ENCODE results near the gene PSORS1C2. TPM values are rescaled to one million over a fixed set of nuclear protein-coding genes. Genes with fewer than 3 reads are reported as not detected.

Gene PSORS1C2
- total RNA-seq, 4 donors from 2014 or later, result 0.91 TPM; not detected in 3

DNA sequence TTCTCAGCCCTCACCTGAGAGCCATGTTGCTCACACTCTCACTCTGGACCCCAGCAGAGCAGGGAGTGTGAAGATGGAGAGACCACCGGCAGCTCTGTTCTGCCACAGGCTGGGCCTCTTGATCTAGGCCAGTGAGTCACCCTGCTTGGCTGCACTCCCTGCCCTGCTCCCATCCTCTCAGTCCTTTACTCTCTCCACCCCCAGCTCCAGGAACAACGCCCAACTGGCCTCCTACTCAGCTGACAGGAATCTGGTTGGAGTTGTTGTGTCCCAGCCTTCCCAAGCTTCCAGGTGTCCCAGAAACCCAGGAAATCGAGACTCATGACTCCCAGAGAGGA lies 24.4 kb downstream of the PSORS1C2 start, which contains the start of gene PSORS1C1:
Gene PSORS1C1, plus strand, starts transcription at position 260 of the 338 bp plus-strand sequence. CDS start 14,833 bp downstream, outside the sequence.
- no peak for DNase-seq
- Histone ChIP-seq H3K36me3 (no peaks in the 10 kb centered on the region), H3K4me3 (peak within 1 kb of the TSS in 3 of 4 donors; percentile 28 to 54 (median 34)), H3K27me3 (peaks cover 0 to 17% (median 0%) of the 10 kb centered on the region in 4 donors), H3K27ac (peak within 1 kb of the TSS in 3 of 4 donors; percentile 78 to 83 (median 83)), H3K4me1 (peaks cover 12 to 52% (median 22%) of the 10 kb centered on the region in 3 donors), H3K9me3 (no peaks in the 10 kb centered on the region)
- TF ChIP-seq POLR2A (IDR thresholded peaks at IDR 0.05), result no peak
- WGBS, 2 donors, result 0 to 7% methylated on average over 1 to 3 of the region's 3 CpGs
- intact Hi-C loops (cut with DNase I), result no loop called here

- H3K4me3 ChIP-seq, result no peak overlapping the region
- 53 to 66% methylated on average over 3 to 5 of the region's 7 CpGs for WGBS, 2 donors
- no peaks in the 10 kb centered on the region for H3K36me3 ChIP-seq
- H3K9me3 ChIP-seq, result no peaks in the 10 kb centered on the region
- peaks cover 0 to 19% (median 0%) of the 10 kb centered on the region in 4 donors for H3K27me3 ChIP-seq
- no peak for DNase-seq
- H3K27ac ChIP-seq, result peak overlapping the region in 3 of 4 donors; percentile 78 to 83 (median 83)
- H3K4me1 ChIP-seq, result peaks cover 12 to 52% (median 22%) of the 10 kb centered on the region in 3 donors
- intact Hi-C loops (cut with DNase I), result no loop called here
- no peak for TF ChIP-seq POLR2A (IDR thresholded peaks at IDR 0.05)
- TF ChIP-seq, protein P1, sequence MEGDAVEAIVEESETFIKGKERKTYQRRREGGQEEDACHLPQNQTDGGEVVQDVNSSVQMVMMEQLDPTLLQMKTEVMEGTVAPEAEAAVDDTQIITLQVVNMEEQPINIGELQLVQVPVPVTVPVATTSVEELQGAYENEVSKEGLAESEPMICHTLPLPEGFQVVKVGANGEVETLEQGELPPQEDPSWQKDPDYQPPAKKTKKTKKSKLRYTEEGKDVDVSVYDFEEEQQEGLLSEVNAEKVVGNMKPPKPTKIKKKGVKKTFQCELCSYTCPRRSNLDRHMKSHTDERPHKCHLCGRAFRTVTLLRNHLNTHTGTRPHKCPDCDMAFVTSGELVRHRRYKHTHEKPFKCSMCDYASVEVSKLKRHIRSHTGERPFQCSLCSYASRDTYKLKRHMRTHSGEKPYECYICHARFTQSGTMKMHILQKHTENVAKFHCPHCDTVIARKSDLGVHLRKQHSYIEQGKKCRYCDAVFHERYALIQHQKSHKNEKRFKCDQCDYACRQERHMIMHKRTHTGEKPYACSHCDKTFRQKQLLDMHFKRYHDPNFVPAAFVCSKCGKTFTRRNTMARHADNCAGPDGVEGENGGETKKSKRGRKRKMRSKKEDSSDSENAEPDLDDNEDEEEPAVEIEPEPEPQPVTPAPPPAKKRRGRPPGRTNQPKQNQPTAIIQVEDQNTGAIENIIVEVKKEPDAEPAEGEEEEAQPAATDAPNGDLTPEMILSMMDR (IDR thresholded peaks at IDR 0.05), result no peak
Measured at GRCh38 chr6:31113861-31114540, 24.9 kb downstream of the PSORS1C2 start.

- WGBS, 2 donors, result 94 to 100% methylated on average over 3 of the region's 5 CpGs
- intact Hi-C loops (cut with DNase I), result no loop called here
- no peak for TF ChIP-seq POLR2A (IDR thresholded peaks at IDR 0.05)
- TF ChIP-seq, protein P1 (IDR thresholded peaks at IDR 0.05), result no peak
- Histone ChIP-seq H3K27me3 (peaks cover 0 to 24% (median 0%) of the 10 kb centered on the region in 4 donors), H3K4me1 (peaks cover 12 to 41% (median 22%) of the 10 kb centered on the region in 3 donors), H3K4me3 (no peak within 1 kb of the TSS), H3K27ac (no peak within 1 kb of the TSS), H3K36me3 (no peaks in the 10 kb centered on the region), H3K9me3 (no peaks in the 10 kb centered on the region)
- no peak for DNase-seq
Measured at GRCh38 chr6:31112478-31112877, 26.4 kb downstream of the PSORS1C2 start, which contains the start of gene C6orf15. Gene C6orf15, minus strand, starts transcription at chr6:31112575. Its CDS starts 20 bp downstream, at chr6:31112555.

GRCh38 chr6:31111712-31112111 lies 27.2 kb downstream of the PSORS1C2 start:
- H3K27me3 ChIP-seq, result peaks cover 0 to 24% (median 0%) of the 10 kb centered on the region in 4 donors
- no peak overlapping the region for H3K4me3 ChIP-seq
- no peak for TF ChIP-seq POLR2A (IDR thresholded peaks at IDR 0.05)
- TF ChIP-seq, protein P1 (IDR thresholded peaks at IDR 0.05), result no peak
- peaks cover 12 to 34% (median 22%) of the 10 kb centered on the region in 3 donors for H3K4me1 ChIP-seq
- H3K9me3 ChIP-seq, result no peaks in the 10 kb centered on the region
- WGBS, 2 donors, result 83 to 89% methylated on average over 7 of the region's 13 CpGs
- H3K36me3 ChIP-seq, result no peaks in the 10 kb centered on the region
- intact Hi-C loops (cut with DNase I), result no loop called here
- H3K27ac ChIP-seq, result no peak overlapping the region
- no peak for DNase-seq

GRCh38 chr6:31110825-31111582 lies 27.9 kb downstream of the PSORS1C2 start:
- Histone ChIP-seq H3K4me1 (peaks cover 12 to 27% (median 19%) of the 10 kb centered on the region in 3 donors), H3K27me3 (peaks cover 0 to 24% (median 0%) of the 10 kb centered on the region in 4 donors), H3K9me3 (no peaks in the 10 kb centered on the region), H3K27ac (no peak overlapping the region), H3K4me3 (no peak overlapping the region), H3K36me3 (no peaks in the 10 kb centered on the region)
- intact Hi-C loops (cut with DNase I), result no loop called here
- DNase-seq, result no peak
- 79 to 89% methylated on average over 9 of the region's 11 CpGs for WGBS, 2 donors
- no peak for TF ChIP-seq POLR2A (IDR thresholded peaks at IDR 0.05)
- TF ChIP-seq, protein P1 (IDR thresholded peaks at IDR 0.05), result no peak
